Stromal cell of bone marrow (primary cell): Measurements from ENCODE around the gene INSRR.

Experiments used
- DNase-seq: peaks from one replicate; pipeline ENCODE4 v3.0.0-alpha.2; 2012; ENCODE audit warnings: low read depth

INSRR gene

DNA sequence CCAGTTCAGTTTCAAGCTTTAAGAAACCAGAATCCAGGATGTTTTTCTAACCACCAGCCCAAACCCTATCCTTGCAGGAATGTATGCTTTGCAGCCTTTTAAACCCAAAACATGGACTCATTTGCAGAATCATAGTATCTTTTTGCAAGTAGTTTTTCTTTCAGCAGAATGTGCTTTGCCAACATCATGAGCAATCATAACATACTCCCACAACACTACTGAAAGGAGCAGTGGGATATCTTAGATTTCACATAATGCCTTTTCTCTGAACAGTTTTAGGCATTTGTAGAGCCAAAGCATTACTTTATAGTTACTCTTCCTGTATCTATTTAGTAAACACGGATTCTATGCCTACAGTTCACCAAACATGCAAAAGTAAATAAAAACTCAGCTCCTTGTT, 32.3 kb downstream of the INSRR start:
- DNase-seq: peak; percentile 75

DNA sequence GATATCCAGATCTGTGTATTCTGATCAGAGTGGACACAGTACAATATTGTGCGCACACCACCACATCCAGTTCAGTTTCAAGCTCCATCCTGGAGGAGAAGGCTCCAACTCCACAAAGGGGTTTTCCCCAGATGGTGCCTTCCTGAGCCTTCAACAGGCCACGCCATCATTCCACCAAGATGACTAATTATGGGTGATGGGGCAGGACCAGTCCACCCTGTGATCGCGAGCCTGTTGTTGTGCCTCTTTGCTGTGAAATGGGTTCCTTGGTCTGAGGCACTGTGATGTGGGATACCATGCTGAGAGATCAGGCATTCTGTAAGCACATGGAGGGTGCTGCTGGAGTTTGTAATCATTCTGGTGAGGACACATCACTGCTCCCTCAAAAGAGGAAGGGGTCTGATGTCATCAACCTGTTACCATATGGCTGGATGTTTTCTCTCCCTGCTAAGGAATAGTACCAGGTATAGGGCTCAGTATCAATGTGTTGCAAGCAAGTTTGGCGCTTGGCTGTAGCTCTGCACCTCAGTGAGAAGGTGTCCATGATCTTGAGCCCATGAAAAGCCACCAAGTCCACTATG, 35.6 kb downstream of the INSRR start:
- DNase-seq: no peak

DNA sequence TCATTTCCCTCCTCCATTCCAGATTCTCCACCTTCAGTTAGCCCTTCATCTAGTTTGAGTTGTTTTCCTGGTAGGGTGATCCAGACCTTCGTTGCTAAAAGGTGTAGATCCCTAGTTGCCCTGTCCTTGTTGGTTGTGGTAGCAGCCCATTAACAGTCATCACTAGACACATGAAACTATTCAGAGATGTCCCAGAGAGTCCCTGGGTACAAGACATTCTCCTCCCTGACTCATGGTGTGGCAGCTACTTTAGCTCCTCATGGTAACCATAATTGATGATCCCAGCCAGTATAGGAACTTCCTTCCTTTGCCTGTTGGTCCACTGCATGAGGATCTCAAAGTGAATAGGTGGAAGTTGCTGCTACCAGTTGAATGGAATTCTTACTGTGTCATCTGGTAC, 36.2 kb downstream of the INSRR start:
- no peak for DNase-seq

DNA sequence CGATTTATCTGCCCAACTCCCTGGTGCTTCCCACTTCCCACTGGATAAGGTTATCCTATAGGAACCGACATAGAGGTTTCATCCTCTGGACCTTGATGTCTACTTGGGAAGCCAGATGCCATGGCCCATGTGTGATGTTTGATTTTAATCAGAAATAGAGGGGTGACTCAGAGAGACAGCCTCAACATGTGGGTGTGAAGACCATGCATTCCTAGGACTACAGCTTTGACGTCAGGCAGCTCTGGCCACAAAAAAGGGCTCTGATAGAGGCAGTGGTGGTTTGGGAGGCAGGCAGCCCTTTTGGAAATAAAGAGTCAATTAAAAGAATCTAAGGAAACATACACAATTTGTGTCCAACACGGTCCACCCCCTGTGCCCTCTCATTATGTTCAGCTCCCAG, 37.1 kb downstream of the INSRR start:
- DNase-seq: peak; percentile 36

DNA sequence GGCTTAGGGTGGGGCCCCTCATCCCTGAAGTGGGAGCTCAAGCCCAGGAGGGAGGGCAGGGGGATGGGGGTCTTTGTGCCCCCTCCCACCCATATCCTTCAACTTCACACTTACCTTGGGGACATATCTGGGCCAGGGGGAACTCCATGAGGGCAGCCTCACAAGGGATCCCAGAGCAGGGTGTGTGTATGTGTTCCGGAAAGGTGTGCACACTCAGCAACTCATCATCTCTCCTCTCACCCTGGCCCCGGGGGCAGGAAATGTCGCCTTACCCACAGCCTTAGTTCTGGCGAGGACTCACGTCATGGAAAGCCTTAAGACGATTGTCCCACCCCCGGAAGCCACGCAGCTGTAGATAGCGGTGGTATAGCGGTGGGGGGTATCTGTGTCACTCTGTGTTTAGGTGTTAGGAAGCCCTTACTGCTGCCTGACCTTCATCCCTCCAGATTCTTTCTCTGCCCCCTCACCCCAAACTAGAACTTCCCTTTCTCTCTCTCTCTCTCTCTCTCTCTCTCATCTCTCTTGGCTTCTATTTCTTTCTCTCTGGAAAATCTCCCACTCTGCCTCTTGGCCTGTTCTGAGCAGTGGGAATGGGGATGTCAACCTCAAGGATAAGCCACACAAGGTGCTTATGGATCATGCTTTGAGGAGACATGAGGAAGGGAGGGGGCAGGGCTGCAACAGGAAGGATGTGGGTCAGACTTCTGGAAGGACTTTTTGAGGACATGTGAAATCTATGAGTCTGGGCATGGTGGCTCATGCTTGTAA, 42.2 kb downstream of the INSRR start, which contains the start of gene SH2D2A:
Gene SH2D2A (minus strand): TSS at position 288 of the 768 bp plus-strand sequence. CDS start 140 bp downstream, at position 148.
- DNase-seq: no peak

DNA sequence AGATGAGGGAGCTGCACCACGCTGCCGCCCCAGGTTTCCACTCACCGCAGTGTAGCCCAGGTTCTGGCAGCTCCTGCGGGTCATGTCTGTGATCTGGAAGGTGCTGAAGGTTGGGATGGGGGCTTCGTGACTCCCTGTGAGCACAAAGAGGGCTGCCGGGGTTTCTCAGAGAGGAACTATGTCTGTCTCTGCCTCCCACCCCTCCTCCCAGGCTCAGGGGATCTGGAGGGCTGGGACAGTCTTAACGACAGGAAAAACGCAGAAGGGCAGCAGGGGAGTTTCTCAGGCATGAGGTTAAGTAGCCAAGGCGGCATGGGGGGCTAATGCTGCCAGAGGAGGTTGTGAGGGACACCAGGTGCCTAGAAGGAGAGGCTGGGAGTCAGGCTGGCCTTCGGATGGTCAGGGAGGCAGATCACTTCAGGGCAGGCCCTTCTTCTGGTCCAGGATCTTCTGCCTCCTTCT, 42.9 kb downstream of the INSRR start:
- no peak for DNase-seq

DNA sequence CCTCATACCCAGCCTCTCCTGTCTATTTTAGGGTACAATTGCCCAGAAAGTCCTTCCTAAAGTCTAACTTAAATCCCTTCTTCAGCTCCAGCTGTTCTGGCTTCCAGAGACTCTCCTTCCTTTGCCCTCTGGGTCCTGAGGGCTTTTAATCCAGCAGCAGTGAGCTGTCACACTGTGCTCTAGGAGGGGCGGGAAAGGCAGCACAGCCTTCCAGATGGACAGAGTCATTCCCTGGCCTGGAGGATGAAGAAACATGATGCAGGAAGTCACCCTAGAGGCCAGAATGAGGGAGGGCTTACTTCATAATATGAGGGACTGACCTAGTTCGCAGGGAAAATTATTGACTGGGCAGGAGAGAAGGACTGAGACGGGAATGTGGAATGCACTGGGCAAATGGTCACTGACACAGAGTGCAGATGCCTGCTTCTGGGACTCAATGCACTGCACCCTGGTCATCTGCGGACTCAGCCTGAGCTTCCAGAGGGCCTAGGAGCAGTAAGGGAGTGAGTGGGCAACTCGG, 43.5 kb downstream of the INSRR start:
- DNase-seq: peak; percentile 91

DNA sequence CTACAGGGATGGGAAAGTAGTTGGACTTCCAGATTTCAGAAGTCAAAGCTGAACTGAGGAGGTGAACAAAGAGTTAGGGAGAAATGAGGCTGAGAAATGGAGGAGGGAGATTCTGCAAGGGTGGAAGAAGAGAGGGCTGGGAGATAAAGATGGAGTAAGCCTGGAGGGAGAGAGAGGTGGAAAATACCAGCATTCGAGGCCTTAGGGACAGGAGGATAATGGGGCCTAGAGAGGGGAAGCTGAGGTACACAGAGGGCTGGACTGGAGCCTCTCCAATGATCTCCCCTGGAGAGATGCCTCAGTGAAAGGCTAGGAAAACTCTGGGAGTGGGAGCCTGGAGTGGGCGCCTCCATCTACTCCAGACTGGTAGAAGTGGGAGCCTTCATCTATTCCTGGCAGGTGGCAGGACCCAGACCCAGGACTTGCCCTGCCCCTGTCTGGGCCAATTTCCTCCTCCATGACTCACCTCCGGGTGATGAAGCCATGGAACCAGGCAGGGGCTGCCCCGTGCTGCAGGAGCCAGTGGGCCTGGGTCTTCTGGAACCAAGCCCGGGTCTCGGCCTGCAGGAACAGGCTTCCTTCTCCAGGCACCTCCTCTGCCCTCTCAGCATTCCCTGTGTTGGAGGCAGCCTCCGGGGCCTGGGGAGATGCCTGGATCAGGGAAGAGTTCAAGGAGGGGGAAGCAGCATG, 44.2 kb downstream of the INSRR start:
- no peak for DNase-seq

DNA sequence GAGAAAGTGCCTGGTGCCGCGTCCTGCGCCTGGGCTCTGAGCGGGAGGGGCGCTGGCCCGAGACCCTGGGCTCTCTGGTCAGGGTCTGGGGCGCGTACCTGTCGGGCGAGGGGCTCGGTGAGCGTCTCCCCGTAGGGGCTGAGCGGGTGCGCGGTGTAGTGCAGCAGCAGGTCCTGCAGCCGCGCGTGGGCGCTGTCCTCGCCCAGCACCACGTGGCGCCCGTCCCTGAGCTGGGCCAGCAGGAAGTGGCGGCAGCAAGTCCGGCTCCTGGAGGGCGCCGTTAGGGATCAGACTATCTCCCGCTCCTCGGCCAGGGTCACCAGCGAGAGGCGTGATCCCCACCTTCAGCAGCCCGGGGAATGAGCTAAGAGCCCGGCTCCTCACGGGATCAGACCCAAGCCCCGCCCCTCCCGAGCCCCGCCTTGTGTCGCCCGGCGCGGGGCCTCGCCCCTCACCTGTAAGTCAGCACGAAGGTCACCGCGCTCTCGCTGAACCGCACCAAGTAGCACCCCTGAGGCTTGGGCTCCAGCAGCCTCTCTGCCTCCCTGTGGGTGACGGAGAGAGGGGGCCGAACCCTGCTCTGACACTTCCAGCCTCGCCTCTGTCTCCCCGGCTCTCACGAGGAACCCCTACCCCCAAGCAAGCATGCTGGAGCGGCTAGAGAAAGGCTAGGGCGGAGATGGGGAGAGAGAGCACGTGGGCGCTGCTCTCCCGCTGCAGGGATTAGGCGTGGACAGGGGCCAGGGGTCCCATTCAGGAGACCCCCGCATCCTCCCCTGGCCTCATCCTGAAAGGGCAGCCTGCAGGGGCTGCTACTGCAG, 45.0 kb downstream of the INSRR start:
- no peak for DNase-seq

DNA sequence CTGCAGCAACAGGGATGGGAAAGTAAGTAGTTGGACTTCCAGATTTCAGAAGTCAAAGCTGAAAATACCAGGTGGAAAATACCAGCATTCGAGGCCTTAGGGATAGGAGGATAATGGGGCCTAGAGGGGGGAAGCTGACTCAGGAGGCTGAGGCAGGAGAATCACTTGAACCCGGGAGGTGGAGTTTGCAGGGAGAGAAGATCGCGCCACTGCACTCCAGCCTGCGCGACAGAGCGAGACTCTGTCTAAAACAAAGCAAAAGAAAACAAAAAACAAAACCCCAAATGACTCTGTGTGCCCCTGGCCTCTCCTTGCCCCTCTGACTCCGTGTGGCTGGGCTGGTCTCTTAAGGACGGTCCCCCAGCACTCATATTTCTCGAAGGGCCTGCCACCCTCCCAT, 45.6 kb downstream of the INSRR start:
- DNase-seq: no peak

DNA sequence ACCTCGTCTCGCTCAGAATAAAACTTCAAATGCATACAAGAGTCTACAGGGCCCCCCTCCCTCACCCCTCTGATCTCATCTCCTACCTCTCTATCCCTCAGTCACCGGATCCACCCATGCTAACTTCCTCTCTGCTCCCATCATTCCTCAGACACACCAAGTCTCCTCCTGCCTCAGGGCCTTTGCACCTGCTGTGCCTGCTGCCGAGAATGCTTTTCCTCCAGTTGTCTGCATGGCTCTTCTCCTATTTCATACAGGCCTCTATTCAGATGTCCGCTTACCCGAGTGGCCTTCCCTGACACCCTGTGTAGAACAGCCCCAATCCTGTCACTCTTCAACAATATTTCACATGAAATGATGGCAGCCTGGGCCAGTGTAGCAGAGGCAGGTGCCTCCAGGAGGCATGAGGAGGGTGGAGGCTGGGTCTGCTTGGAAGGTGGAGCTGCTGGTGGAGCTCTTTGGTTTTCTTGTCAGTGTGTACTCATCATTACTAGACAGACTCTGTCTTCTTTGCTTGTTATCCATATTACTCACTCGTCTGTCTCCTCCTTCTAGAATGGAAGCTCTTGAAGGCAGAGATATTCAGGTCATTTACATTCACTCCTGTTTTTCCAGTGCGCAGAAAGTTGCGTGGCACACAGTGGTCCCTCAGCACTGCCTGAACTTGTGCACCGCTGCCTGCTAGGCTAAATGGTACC, 46.5 kb downstream of the INSRR start:
- no peak for DNase-seq

DNA sequence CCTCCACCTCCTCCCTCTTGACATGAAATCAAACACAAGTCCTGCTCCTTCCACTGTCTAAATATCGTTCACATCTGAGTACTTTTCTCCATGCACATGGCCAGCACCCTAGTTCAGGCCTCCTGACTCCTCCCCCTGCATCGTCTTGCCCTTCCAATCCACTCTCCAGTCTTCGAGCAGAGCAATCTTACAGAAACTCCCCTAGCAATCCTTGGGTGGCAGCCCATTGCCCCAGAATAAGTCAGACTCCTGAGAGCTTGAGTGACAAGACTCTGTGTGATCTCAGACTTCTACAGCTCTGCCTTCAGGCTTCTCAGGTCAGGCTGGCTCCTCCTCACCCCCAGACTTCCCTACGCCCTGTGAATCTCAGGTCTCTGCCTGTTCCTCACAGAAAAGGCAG, 47.7 kb downstream of the INSRR start:
- no peak for DNase-seq

DNA sequence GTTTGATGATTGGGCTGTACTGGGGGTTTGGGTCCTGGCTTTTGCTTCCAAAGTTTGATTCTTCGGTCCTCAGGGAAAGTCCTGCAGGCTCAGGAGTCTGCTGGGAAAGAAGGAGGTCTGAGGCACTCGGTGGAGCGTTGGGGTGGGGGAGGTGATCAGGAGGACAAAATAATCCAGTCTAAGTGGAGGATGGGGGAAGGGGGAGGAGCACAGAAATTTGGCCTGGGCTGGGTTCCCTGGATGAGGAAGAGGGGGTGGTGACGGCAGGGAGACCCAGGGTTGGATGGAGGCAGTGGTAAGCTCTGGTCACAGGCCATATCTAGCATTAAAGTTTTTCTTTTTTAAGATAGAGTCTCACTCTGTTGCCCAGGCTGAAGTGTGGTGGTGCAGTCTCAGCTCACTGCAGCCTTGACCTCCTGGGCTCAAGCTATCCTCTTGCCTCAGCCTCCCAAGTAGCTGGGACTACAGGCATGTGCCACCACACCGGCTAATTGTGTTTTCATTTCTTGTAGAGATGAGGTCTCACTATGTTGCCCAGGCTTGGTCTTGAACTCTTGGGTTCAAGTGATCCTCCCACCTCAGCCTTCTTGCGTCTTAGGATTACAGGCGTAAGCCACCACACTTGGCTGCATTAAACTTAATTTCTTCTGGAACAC, 49.1 kb downstream of the INSRR start:
- no peak for DNase-seq

DNA sequence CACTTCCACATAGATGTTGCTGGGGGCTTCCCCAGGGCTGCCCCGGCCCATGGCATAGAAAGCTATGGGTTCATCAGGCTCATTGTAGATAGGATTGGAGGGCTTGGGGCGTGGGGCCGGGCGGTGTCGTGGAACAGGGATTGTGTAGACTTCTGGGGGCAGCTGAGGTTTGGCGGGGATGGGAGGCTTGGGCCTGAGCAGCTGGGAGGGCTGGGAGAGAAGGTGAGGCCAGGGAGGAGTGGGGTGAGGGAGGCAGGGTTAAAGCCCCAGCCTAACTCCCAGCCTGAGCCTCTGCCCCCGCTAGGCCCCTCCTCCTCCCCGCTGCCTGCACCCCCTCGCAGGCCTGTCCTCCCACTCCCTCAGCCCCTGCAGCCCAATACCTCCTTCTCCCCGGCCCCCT, 49.6 kb downstream of the INSRR start:
- no peak for DNase-seq

DNA sequence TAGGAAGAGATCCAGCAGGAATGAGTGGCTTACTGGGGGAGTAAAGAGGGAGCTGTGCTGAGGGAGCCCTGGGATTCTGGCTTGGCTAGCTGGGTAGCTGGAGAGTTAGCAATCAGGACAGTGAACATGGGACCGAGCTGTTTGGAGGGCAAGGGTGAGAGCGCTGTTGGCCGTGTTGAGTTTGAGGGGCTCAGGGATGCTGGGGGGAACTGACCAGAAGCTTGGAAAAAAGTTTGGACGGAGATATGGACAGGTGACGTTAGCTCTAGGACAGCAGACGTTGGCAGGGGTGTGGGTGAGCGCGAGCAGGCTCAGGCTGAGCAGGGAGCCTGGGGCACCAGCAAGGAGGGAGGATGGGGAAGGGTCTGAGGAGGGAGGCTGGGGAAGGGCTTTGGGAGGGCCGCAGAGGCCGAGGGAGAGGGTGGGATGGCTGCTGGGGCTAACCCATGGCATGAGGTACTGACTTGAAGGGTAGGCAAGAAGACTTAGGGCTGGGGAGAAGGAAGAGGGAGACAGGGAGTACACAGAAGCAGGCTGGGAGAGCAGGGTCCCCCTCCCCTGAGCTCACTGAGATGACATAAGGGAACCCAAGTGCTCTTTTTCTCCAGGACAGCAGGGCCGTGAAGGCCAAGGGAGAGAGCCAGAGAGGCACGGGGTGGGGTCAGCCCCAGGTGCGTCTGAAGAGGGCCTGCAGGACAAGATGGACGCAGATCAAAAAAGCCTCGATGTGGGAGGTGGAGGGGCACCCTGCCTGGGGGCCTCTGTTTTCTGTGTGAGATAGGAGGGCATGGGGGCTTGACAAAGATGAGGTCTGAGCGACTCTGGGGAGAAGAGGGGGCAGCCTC, 50.5 kb downstream of the INSRR start:
- no peak for DNase-seq

DNA sequence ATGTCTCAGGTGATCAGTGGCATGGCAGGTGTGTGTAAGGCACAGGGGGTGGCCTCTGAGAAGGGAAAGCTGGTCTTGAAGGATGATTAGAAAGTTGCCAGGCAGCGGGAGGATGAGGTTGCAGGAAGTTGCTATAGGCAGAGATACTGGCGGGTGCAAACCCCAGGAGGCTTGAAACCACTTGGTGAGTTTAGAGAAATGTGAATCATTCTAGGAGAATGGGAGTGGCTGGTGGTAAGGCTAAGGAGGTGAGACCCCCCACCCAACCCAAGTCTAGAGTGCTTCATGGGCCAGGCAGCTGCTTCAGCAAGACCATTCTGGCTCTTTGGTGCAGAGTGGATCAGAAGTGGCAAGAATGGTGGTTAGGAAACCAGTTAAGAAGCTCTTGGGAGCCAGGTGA, 51.3 kb downstream of the INSRR start:
- DNase-seq: no peak

DNA sequence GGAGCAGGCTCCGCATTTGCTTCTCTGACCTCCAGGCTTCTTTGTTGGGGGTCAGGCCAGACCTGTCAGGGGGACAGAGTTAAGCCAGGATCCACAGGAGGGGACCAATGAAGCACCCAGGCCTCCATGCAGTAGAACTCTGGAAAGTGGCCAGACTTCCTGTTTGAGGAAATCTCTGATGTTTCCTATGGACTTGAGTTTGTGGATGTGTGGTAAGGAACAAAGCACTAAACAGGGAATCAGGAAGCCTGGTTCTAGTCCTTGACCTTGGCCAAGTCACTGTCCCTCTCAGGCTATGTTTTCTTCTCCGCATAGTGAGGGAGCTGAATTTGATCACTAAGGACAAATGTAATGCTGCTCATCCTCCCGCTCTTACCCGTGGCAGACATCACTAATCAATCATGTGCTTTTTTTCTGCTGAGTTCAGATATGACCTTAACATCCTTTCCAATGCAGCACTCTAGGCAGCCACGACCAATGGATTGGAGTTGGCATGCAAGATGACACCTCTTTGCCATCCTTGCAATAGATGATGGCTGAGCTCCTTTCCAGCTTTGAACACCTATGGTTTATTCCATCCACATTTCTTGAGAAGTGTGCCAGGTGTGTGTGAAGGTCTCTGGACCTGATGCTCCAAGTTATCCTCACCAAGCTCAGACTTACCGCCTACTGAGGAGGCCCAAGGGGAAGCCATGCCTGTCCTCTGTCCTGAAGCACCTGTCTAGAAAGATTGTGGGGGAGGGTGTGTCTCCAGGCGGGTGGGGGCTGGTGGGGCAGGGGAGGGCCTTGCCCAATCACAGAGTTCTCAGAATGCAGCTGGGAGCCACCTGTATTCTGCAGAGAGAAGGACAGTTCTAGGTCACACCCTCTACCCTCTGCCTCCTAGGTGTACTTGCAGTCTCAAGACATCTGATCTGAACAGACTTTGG, 52.1 kb downstream of the INSRR start:
- DNase-seq: no peak

DNA sequence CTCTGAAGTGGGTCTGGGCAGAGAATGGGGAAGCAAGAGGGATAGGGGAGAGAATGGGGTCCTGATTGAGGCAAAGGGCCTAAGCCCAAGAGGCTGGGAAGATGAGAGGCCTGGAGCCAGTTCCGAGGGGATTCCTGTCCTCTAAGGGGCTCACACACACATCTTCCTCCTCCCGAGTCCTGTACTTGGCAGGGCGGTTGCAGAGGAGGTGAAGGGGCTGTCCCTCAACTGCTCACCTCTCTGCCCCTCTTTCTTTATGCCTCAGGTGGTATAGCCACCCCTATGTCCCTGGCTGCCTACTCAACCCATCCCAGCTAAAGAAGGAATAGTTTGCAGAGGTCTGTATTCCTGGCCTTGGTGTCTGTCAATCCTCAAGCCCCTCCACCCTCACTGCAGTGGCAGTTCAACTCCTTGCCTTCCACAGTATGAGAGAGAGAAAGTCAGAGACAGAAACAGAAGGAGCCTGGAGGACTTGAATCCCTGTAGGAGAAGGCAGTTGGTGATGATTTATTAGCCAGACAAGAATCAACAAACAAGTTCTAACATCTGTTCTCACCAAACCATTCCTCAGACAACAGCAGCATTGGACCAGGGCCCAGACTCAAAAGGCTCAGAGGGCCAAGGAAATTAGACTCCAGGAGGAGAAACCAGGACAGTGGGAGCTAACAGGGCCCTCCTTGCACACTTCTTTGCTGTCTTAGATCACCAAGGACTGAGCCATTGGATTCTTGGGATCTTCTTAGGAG, 53.0 kb downstream of the INSRR start:
- DNase-seq: peak; percentile 69
